ENCODE measurements around the gene IER5.
"Not testable (repeated sequence)": the region's sequence is repeated elsewhere in the genome, so short reads cannot be mapped to it uniquely, and the experiment has no call there.

The IER5 gene

DNA sequence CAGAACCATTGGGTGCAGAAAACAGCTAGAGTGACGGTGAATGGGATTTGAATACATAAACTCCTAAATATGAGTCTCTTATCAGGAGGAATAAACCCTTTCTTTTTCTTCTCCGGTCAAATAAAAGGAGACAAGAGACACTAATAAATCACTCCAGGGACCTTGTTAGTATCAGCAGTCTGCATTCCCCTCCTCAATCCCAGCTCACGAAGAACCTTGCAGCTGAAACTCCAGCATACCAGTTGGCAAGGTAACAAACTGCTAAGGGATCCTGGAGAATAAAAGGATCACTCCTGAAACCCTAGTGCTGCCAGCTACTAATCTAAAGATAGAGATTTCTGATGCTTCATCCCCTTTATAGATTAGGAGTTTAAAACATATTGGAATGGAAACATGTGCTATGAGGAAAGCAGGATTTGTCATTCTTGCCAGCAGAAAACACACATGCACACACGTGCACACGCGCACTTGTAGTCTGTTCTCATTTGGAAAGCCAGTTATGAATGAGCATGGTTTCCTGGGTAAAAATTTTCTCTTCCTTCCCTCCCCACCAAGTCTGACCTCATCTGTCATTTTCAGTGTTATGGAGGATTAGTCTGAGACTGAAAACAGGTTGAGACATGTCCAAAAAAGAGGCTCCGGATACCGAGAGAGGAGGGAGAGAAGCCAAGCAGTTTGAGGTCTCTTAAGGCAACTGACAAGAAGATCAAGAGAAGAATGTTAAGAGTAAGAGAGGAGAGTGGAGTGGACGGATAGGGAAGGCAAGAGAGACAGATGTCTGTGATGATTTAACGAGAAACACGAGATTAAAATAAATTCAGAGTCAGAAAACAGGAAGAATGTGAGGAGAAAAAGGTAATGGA, 10.9 kb downstream of the IER5 start:
- DNase-seq = no peak

DNA sequence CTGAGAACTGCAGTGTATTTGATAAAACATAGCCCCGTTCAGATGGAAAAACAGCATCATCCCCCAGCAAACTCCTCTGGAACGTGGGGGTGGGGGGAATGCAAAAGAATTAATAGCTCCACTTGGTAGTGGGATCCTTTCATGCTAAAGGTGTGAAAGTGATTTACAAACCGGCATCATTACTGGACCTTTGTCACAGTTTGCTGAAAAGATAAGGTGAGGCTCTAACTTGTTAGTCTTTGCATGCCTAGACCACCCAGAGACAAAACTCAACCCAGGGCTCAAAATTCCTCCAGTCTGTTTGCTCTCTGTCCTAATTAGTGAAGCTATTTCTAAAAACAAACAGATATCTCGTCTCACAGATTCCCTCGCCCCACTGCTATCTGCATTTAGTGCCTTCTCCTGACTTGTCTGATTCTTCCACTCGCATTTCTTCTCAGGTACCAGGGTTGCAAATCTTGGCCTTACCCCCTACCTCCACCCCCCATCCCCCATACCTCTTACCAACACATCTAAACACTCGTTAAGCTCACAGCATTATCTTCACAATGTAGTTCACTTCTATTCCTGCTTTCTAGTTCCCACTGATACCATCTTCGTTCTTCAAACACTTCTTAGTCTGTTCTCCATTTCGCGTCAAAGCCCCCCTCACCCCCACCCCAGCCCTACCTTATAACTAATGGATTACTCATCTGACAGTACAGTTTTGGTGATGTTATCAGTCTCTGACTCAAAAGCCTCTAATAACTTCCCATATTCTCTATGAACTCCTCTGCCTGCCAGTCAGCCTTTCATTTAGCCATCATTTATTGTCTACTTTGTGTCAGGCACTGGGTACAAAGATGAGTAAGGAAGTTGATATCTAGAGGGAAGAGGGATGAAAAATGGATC, 11.8 kb downstream of the IER5 start:
- no peak for DNase-seq

DNA sequence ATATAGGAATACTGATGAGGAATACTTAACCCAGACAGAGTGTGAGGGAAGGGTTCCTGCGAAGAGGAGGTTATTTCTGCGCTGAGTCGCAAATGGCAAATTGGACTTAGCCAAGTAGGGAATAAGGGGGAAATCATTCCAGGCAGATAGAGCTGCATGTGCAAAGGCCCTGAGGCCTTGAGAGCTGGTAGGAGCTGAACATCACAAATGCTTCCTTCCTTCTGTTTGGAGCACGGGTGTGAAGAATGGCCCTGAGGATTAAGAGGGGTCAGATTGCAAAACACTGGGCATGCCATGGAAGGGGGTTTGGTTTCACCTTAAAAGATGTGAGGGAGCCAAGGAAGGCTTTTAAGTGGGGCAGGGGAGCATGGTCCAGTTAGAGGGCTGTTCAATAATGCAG, 12.4 kb downstream of the IER5 start:
- DNase-seq = no peak

DNA sequence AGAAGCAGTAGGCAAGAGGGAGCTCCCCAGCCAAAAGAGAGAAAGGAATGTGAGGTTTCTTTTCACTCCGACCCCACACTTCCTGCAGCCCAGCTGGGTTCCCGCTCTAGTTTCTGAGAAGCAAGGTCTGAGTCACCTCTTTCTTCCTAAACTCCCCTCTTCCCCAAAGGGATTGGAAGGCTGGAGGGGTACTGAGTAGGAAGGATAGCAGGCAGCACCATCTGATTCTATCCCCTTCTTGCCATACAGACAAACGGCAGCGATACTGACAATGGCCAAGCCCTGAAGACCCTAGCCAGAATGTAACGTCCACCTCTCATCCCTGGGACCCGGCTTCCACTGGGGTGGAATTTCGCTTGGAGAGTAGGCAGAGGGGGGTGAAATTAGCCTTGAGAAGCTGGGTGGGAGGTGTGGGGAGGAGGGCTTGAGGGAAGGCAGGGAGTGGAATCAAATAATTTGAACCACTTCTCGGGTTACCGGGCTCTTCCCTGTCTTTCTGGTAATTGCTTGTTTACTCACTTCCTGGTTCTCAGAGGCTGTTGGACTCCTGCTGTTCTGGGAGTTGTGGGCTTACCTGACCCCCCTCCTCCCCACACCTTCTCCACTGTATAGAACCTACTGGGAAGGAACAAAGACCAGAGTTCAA, 13.2 kb downstream of the IER5 start:
- peak; percentile 94 for DNase-seq

GRCh38 chr1:181102841-181103240, 14.3 kb downstream of the IER5 start:
- no peak for DNase-seq

DNA sequence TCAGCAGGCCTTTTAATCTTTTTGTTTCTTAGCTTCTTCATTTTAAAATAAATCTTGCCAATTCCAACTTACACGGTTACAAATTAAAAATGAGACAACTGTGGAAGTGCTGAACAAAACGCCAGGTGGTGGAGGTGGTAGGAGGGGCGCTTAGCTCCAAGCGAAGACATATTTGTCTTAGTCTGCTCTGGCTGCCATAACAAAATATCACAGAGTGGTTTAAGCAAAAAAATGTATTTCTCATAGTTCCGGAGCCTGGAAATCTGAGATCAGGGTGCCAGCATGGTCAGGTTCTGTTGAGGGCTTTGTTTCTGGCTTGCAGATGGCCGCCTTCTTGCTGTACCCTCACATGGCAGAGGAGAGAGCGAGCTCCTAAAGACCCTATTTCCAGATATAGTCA, 14.9 kb downstream of the IER5 start:
- DNase-seq = no peak

DNA sequence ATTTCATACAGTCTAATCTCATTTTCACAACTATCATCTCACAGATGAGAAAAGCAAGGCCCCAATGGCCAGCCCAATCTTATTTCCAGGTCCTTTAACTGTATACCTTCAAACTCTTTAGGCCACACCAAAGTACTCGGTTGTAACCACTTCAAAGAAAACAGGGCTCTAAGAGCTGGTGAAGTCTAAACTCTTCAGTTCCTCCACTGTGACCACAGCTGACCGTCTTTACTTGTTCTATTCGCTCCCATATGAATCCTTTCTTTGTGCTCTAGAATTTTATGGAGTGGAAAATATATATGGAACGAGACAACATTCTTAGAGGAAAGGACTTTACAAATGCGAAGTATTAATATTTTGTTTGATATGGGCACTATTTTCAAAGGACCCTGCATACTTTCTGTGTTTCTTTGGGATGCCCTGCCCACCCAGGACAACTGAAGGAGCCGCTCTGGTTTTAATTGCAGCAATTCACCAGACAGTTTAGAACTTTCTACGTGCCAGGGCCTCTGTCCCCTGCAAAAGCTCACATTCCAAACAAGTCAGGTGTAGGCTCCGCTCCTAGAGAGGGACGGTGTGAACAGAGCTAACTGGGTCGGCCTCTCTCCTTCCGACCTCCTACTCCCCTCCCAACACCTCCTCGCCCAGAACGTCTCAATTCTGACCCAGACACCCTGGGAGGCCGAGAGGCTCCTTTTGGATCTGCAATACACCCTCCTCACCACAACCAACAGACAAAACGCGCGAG, 15.7 kb downstream of the IER5 start:
- DNase-seq = no peak

DNA sequence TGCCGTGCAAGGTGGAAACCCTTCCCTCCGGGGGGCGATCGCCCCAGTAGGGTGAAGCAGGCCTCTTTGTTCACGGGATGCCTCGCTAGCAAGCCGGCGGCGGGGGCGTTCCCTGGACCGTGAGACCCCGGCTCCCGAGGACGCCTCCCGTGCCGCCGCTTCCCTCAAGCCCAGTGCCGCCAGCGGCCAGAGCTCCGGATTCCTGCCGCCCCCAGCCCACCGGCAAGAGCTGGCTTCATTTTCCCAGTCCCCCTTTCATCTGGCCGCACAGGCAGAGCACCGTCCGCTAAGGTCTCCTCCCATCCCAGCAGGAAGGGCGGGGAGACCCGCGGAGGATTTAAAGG, 16.3 kb downstream of the IER5 start:
- DNase-seq = peak; percentile 81

DNA sequence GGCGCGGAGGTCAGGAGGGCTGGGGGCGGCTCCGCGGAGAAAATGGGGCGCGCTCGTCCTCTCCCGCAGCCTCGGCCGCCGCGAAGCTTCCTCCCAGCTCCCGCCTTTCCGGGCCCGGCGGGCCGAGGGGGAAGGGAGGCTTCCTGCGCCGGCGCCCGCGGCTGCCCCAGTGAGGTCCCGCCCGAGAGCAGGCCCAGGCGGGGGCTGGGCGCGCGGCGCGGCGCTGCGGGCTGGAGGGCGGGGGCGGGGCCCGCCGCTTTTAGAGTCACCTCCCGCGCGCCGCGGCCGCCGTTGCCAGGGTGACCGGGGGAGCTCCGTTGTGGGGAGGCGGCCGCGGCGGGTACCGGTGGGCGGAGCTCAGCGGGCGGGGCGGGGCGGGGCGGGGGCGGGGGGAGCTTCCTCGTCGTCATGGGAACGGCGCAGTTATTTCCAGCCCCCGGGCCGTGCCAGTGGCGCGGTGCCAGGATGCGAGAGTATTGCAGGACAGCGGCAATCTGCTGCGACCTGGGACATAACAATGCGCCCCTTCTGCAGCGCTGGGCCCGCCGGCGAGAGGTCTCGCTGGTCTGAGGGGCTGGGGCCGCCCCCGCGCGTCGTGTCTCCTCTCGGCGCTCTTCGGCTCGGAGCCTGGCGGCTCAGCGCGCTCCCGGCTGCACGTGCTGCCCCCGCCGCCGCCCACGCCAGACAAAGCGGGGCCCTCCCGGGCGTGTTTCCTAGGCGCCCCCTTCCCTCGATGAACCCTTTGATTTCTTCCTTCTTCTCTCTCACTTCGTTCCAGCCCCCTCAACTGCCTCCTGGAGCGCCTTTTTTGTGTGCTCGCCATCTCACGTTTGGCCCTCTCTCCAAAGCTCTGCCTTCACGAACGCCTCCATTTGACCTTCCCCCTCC, 16.9 kb downstream of the IER5 start:
- DNase-seq = peak; percentile 91

GRCh38 chr1:181106022-181106312, 17.5 kb downstream of the IER5 start:
- DNase-seq = no peak

GRCh38 chr1:181106479-181106878, 18.0 kb downstream of the IER5 start:
- DNase-seq = no peak

DNA sequence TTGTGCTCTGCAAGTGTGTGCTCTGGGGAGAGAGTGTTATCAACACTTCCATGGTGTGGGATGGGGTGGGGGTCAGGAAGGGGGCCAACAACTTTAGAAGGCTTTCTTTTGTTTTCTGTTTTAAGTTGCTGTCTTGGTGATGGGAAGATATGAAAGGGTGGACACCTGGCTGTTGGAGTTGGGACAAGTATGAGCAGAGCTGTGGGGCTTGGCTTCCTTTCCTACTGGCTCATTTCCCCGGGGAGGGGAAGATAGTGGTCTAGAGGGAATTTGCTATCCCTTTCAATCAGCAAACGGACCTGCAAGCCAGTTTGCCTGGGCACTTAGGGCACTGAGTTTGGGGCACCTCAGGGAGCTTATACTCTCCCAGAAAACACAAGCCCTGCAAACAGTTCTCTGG, 19.2 kb downstream of the IER5 start:
- DNase-seq = no peak

GRCh38 chr1:181108304-181108867, 19.9 kb downstream of the IER5 start:
- DNase-seq = no peak

GRCh38 chr1:181110013-181110412, 21.5 kb downstream of the IER5 start:
- no peak for DNase-seq

DNA sequence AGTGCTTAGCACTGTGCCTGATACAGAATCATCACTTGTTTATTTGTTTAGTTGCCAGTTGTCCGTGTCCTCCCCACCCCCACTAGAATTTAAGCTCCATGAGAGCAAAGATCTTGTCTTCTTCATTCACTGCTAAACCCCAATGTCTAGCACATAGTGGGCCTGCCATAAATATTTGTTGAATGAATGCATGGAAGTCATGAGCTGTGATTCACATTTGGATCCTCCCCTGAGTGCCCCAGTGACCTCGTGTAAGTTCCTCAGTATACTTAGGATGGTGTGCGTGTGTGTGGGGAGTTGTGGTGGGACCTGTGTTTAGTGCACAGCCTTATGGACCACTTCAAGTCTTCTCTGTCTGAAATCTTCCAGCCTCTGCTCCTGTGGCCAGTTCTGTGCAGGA, 23.1 kb downstream of the IER5 start:
- DNase-seq = no peak

- DNase-seq = peak; percentile 15
Observed at GRCh38 chr1:181112071-181112929, 23.8 kb downstream of the IER5 start.

DNA sequence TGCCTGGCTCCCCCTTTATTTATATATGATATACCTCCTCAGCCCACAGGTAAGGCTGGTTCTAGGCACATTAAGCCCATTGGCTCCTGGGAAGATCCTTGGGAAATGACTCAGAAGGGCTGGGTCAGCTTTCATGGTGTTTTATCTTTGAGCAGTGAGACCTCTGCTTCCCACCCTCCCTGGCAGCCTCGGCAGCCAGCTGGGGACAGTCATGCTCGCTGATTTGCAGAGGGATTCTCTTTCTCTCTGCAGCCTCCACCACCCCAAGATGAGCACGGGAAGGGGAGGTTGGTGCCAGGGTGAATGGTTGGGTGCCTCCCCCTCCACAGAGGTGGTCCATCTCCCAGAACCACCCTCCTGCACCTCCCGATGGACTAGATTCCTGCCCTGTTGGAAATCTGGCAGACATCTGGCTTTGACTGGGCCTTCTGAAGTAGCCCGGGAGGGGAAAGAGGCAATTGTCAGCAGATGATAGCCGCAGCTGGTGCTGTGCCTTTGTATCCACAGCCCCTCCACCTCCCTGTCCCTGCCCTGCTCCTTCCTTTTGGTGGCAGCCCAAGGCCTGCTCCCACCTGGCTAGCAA, 24.6 kb downstream of the IER5 start:
- DNase-seq = no peak

- DNase-seq = no peak
Observed at GRCh38 chr1:181114574-181115367, 26.3 kb downstream of the IER5 start.

DNA sequence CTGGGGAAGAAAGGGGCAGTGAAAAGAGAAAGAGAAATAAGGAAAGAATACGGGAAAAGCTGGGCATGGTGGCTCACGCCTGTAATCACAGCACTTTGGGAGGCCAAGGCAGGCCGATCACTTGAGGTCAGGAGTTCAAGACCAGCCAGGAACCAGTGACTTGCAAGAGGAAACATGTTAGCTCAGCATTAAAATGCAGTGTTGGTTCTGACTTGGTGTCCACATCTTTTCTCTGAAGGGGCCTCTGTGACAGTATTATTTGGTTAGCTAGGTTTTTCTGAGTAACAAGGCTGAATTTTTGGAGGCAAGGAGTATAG, 26.8 kb downstream of the IER5 start:
- DNase-seq = no peak

DNA sequence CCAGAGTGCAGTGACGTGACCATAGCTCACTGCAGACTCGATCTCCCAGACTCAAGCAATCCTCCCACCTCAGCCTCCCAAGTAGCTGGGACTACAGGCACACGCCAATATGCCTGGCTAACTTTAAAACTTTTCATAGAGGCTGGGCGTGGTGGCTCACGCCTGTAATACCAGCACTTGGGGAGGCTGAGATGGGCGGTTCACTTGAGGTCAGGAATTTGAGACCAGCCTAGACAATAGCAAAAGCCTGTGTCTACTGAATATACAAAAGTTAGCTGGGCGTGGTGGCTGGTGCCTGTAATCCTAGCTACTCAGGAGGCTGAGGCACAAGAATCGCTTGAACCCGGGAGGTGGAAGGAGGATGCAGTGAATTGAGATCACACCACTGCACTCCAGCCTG, 27.5 kb downstream of the IER5 start:
- DNase-seq = not testable (repeated sequence)
